ENCODE measurements around the gene CTXN3.
"Not testable (repeated sequence)": the region's sequence is repeated elsewhere in the genome, so short reads cannot be mapped to it uniquely, and the experiment has no call there.

CTXN3 gene

DNA sequence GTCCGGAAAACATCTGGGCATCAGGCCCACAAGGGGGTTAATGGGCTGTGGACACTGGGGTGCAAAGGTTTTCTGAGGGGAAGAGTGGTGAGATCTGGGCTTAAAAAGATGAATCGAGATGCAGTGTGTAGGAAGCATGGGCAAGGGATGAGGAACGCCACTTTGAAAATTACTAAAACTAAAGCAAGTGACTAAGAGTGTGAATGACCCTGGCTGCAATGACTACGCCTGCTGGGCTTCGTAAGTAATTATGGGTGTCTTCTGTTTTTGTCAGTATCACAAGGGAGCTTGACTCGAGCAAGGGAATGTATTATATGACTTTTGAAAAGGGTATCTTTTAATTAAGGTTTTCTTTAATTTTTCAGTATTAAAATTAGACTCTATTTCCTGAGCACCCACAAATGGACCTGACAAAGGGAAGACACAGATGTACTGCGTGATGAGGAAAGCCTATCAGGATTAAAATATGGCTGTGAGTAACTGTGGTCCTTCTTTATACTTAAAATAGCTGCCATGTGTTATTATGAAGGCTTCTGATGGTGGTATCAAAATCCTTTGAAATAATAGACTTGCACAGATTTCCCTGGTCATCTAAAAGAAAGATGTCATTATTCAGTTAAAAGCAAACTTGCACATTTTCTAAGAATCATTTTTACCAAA lies 4.2 kb downstream of the CTXN3 start:
- DNase-seq, result no peak

DNA sequence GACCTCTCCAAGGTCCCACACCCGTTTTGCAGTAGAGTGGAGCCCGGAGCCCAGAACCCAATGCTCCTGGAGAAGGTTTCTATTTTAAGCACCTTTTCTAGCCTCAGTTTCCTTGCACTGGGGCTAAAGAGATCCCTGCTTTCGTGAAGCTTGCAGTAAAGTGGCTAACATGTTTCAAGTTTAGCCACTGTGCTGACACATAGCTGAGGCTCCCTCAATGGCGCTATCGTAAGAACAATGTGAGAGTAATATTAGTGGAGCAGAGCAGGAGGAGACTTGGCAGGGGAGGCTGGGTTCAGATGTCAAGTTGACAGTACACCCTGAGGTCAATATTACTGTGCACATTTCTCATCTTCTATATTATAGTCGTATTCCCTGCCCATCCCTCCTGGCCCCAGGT lies 7.9 kb downstream of the CTXN3 start:
- DNase-seq, result no peak

GRCh38 chr5:127660047-127660733 lies 11.3 kb downstream of the CTXN3 start:
- DNase-seq, result no peak

DNA sequence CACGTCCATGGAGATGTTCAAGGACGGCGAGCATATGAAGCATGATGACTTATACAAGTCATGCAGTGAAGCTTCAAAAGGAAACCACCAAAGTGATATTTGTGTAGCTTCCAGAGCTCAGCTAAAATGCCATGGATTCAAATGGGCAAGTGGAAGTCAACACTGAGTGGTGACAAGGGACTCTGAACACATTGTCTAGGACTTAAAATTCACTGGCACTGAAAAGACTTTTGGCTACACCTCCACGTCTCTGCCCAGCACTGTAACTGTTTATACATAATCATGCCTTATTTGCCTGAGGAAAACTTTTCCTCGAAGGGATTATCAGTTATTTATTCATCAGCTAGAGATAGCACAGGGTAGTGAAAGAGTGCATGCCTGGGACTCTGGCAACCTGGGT lies 15.2 kb downstream of the CTXN3 start:
- DNase-seq, result no peak

GRCh38 chr5:127665641-127666040 lies 16.8 kb downstream of the CTXN3 start:
- no peak for DNase-seq

- DNase-seq, result no peak
These were observed 17.3 kb downstream of the CTXN3 start for GRCh38 chr5:127666043-127666716.

- DNase-seq, result no peak
These were observed 19.0 kb downstream of the CTXN3 start for GRCh38 chr5:127667926-127668325.

DNA sequence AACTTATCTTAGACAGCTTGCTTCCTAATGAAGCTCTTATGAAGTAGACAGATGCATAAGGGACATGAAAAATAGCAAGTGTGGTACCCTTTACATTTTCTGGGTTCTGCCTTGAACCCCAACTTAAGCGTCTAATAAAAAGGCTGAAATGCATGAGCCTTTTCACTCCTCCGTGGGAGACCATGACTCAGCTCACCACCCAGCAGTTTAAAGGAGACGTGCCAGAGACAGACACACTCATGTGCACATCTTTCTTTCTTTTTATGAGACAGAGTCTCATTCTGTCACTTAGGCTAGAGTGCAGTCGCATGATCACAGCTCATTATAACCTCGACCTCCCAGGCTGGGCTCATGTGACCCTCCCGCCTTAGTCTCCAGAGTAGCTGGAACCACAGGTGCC lies 22.3 kb downstream of the CTXN3 start:
- DNase-seq, result no peak

DNA sequence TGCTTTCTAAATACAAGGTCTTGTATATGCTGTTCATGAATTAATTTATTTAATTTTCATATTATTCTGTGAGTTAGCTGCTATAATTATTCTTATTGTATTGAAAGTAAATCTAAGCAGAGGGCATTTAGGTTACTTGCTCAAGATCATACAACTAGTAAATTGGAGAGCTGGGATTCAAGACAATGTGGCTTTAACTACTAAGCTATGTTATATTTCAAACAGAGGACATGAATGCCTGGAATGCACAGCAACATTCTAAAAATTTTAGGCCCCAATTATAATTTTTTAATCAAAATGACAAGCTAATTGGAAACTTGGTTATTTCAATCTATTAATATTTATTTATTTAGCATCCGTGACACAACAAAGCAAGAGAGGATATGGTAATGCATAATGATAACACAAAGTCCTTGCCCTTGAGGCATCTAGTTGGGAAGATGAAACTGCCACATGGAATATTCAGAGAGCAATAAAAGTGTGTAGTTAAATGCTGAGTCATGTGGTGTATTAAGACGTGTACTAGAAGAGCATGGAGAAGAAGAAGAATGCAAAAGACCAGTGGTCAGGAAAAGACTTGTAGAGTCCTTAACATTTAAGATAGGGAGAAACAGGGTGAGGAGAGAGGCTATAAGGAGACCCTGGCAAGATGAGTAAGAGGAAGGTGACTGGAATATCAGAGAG lies 24.4 kb downstream of the CTXN3 start:
- DNase-seq, result no peak

DNA sequence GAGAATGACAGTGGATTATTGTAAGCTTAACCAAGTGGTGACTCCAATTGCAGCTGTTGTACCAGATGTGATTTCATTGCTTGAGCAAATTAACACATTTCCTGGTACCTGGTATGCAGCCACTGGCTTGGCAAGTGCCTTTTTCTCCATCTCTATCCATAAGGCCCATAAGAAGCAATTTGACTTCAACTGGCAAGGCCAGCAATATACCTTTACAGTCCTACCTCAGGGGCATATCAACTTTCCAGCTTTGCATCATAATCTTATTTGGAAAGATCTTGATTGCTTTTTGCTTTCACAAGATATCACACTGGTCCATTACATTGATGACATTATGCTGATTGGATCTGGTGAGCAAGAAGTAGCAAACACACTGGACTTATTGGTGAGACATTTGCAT lies 28.1 kb downstream of the CTXN3 start:
- DNase-seq, result peak; percentile 11

DNA sequence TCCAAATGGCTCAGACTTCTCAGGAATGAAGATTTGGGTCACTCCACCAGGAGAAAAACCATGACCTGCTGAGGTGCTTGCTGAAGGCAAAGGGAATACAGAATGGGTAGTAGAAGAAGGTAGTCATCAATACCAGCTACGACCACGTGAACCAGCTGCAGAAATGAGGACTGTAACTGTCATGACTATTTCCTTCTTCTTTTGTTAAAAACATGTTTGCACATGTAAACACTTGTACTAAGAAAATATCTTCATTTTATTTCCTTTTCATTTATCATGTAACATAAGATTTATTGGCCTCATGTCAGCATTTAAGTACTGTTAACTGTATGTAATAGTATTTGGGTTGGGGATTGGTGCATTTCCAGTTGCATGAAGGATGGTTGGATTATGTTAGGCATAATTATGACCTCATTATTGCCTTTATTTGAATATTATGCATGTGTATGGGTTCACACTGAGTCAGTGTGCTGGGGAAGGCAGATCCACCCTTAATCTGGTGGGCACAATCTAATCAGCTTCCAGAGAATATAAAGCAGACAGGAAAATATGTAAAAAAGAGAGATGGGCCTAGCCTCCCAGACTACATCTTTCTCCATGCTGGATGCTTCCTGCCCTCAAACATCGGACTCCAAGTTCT lies 30.9 kb downstream of the CTXN3 start:
- not testable (repeated sequence) for DNase-seq

DNA sequence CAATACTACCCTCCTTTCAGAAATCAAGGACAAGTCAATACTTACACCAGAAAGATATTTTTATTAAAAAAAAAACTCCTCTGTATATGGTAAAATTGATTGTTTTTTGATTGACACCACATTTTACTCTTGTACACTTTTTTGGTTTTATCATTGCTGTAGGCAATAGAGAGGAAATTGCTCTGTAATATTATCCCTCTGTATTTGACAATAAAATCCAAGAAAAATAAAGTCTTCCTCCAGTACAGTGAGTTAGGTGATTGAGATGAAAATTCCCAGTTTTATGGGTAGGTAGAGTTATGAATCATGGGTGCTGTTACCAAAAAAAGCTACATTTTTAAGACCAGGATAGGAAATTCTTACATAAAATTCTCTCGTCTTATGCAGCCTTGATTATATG lies 31.7 kb downstream of the CTXN3 start:
- DNase-seq, result no peak

- no peak for DNase-seq
These were observed 34.1 kb downstream of the CTXN3 start for GRCh38 chr5:127683008-127683407.

GRCh38 chr5:127684726-127685467 lies 36.0 kb downstream of the CTXN3 start:
- no peak for DNase-seq

GRCh38 chr5:127685662-127686061 lies 36.8 kb downstream of the CTXN3 start:
- no peak for DNase-seq

- DNase-seq, result no peak
These were observed 37.5 kb downstream of the CTXN3 start for GRCh38 chr5:127686424-127686823.

- no peak for DNase-seq
These were observed 45.8 kb downstream of the CTXN3 start for GRCh38 chr5:127694518-127695171.

GRCh38 chr5:127695346-127695745 lies 46.5 kb downstream of the CTXN3 start:
- DNase-seq, result peak; percentile 47

DNA sequence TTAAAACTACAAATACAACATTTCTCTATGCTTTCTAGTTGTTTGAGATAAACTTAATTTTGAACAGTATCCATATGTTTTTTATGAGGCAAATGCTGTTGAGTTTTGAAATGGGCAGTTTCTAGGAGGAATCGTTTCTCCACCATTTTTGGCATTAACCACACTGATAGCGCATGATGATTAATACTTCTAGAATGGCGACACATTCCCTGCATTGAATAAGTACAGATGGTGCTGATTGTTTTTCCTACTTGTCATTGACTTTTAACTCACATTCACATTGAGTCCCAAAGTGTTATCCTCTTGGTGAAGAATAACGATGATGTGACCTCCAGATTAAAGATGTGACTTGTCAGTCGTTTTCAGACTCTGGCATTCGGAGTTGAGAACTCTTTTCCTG lies 47.8 kb downstream of the CTXN3 start:
- DNase-seq, result no peak

DNA sequence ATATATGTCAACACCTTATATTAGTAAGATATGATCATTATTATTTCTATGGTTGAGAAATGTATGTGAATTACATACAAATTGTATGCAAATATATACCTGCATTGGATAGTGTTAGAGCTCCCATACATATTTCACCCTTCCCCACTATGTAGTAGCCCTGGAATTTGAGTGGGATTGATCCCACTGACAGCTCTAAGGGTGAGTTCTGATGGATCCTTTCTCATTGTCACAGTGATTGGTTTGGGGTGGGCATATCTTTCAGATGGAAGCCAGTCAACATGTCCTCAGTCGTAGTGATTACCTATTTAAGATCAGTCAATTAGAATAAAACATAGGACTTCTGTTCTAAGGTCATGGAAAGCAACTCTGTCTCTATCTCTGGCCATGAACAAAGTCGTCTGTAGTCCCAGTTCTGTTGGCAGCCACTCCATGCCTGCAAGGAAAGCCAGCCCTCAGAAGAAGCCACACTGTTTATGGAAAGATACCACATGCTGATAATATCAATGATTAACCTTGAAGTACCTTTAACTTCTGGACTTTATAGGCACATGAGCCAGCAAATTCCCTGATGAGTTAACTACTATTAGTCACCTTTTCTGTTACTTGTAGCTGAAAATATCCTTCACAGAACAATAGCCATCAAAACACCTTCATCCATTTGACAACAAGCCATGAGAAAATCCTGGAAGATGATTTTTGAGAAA lies 49.2 kb downstream of the CTXN3 start:
- no peak for DNase-seq

DNA sequence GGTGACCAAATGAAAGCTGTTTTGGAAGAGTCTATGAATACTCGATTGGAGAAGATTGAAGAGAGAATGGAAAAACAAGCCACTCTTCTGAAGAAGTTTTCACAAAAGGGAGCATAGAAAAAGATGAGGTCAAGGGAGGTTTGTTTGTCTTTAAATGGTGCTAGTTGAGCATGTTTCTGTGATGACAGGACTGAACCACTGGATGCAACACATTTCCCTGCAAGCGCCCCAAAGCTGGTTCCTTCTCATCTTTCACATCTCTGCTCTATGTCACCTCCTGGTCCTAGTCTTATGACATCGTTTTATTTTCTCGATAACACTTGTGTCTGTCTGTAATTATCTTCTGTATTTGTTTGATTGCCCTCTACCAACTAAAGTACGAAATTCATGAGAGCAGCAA lies 50.5 kb downstream of the CTXN3 start:
- DNase-seq, result no peak

Measured in NCI-H524 treated with DMSO at 0.1 percent for 48 hours (cell line).